T-helper 1 cell treated with Interleukin-12 subunit alpha and Interleukin-12 subunit beta and Interleukin-4 antibody, amounts not matched to agents 30 μg/mL and 1 μg/mL, for 36 hours (primary cell): ENCODE measurements around the gene IL36G.

Source experiments
- H3K27ac Mint-ChIP-seq: one replicate; pipeline ENCODE4 v1.8.0; 2021; ENCODE audit warnings: mild to moderate bottlenecking, mixed read lengths
- H3K27me3 Mint-ChIP-seq: one replicate; pipeline ENCODE4 v1.8.0; 2021; ENCODE audit warnings: low read depth, mixed read lengths
- H3K36me3 Mint-ChIP-seq: one replicate; pipeline ENCODE4 v1.8.0; 2021; ENCODE audit warnings: low read depth, mixed read lengths
- H3K4me1 Mint-ChIP-seq: one replicate; pipeline ENCODE4 v1.8.0; 2021; ENCODE audit warnings: low read depth, mixed read lengths
- H3K4me3 Mint-ChIP-seq: one replicate; pipeline ENCODE4 v1.8.0; 2021; ENCODE audit warnings: mild to moderate bottlenecking, moderate library complexity, mixed read lengths
- H3K9me3 Mint-ChIP-seq: one replicate; pipeline ENCODE4 v1.8.0; 2021; ENCODE audit warnings: mixed read lengths

IL36G gene

DNA sequence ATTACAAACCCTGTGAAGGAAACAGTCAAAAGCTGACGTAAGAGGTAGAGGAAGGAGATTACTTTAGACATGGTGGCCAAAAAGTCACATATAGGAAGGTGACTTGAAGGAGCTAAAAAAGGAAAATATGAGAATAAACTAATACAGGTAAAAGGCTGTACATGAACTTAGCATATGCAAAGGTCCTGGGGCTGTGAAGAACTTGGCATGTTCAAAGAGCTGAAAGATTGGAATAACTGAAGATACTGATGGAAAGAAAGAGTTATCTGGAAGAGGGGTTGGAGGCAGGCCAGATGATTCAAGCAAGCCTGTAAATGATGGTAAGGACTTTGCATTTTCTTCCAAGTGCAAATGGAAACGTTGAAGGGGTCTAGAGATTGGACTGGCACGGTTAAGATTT is 40.7 kb downstream of the IL36G start:
- Mint-ChIP-seq H3K4me3 (no peak overlapping the region), H3K27ac (no peak overlapping the region), H3K9me3 (peaks cover 19% of the 10 kb centered on the region), H3K4me1 (peaks cover 2% of the 10 kb centered on the region), H3K36me3 (peaks cover 4% of the 10 kb centered on the region), H3K27me3 (peaks cover 52% of the 10 kb centered on the region)

- Mint-ChIP-seq H3K36me3 (peaks cover 4% of the 10 kb centered on the region), H3K9me3 (peaks cover 19% of the 10 kb centered on the region), H3K27ac (no peak overlapping the region), H3K27me3 (peaks cover 67% of the 10 kb centered on the region), H3K4me3 (no peak overlapping the region), H3K4me1 (no peaks in the 10 kb centered on the region)
Observed at GRCh38 chr2:113021312-113021711, 43.5 kb downstream of the IL36G start.

GRCh38 chr2:113024764-113025163 is 47.0 kb downstream of the IL36G start:
- H3K4me1 Mint-ChIP-seq, result no peaks in the 10 kb centered on the region
- peaks cover 70% of the 10 kb centered on the region for H3K27me3 Mint-ChIP-seq

DNA sequence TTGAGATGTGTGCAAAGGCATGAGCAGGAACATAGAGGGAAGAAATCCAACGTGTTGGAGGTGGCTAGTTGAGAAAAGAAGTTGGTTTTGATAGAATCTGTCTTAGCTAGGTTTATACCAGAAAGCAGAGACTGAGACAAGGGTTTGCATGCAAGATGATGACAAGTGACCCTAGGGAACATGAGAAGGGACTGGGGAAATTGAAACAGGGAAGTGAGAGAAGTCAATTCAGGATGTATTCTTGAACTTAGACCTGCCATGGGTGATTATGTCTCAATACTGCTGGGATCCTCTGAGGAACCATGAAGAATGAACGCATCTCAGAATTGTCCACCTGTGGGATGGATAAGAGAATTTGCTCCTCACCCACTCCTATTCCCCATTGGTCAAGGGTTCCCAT is 47.9 kb downstream of the IL36G start:
- no peaks in the 10 kb centered on the region for H3K36me3 Mint-ChIP-seq
- peaks cover 74% of the 10 kb centered on the region for H3K27me3 Mint-ChIP-seq
- no peaks in the 10 kb centered on the region for H3K4me1 Mint-ChIP-seq
- no peak overlapping the region for H3K27ac Mint-ChIP-seq
- H3K4me3 Mint-ChIP-seq, result no peak overlapping the region
- H3K9me3 Mint-ChIP-seq, result no peaks in the 10 kb centered on the region

More at GRCh38 chr2:113024764-113025163, 47.0 kb downstream of the IL36G start:
- Mint-ChIP-seq H3K9me3 (no peaks in the 10 kb centered on the region), H3K27ac (no peak overlapping the region), H3K36me3 (no peaks in the 10 kb centered on the region), H3K4me3 (no peak overlapping the region)

GRCh38 chr2:113027691-113028090 is 49.9 kb downstream of the IL36G start:
- H3K27ac Mint-ChIP-seq, result no peak overlapping the region
- H3K4me1 Mint-ChIP-seq, result no peaks in the 10 kb centered on the region
- no peak overlapping the region for H3K4me3 Mint-ChIP-seq
- H3K27me3 Mint-ChIP-seq, result peaks cover 65% of the 10 kb centered on the region
- H3K36me3 Mint-ChIP-seq, result no peaks in the 10 kb centered on the region
- no peaks in the 10 kb centered on the region for H3K9me3 Mint-ChIP-seq

GRCh38 chr2:113028112-113028511 is 50.3 kb downstream of the IL36G start:
- no peak overlapping the region for H3K27ac Mint-ChIP-seq
- H3K4me3 Mint-ChIP-seq, result no peak overlapping the region

GRCh38 chr2:113032737-113033136 is 54.9 kb downstream of the IL36G start:
- no peak overlapping the region for H3K27ac Mint-ChIP-seq
- H3K4me3 Mint-ChIP-seq, result no peak overlapping the region
- H3K9me3 Mint-ChIP-seq, result no peaks in the 10 kb centered on the region
- no peaks in the 10 kb centered on the region for H3K4me1 Mint-ChIP-seq
- no peaks in the 10 kb centered on the region for H3K36me3 Mint-ChIP-seq
- peaks cover 27% of the 10 kb centered on the region for H3K27me3 Mint-ChIP-seq

More at GRCh38 chr2:113028112-113028511, 50.3 kb downstream of the IL36G start:
- H3K36me3 Mint-ChIP-seq, result no peaks in the 10 kb centered on the region
- H3K9me3 Mint-ChIP-seq, result no peaks in the 10 kb centered on the region
- no peaks in the 10 kb centered on the region for H3K4me1 Mint-ChIP-seq
- H3K27me3 Mint-ChIP-seq, result peaks cover 61% of the 10 kb centered on the region

- H3K27me3 Mint-ChIP-seq, result peaks cover 16% of the 10 kb centered on the region
Observed at GRCh38 chr2:113034016-113034415, 56.2 kb downstream of the IL36G start.

More at GRCh38 chr2:113034016-113034415, 56.2 kb downstream of the IL36G start:
- H3K27ac Mint-ChIP-seq, result no peak overlapping the region
- H3K4me1 Mint-ChIP-seq, result no peaks in the 10 kb centered on the region
- H3K4me3 Mint-ChIP-seq, result no peak overlapping the region
- H3K9me3 Mint-ChIP-seq, result no peaks in the 10 kb centered on the region
- H3K36me3 Mint-ChIP-seq, result no peaks in the 10 kb centered on the region
